Measurements from ENCODE around the gene FAM171A1. TPM values are rescaled to one million over a fixed set of nuclear protein-coding genes. Genes with fewer than 3 reads are reported as not detected.

Gene FAM171A1
- total RNA-seq, 1 donor from 2014 or later = 113 TPM

- Mint-ChIP-seq H3K27me3 (ENCODE audit: unreplicated experiment) (peaks cover 10% of the 10 kb centered on the region), H3K4me1 (ENCODE audit: unreplicated experiment) (peaks cover 31% of the 10 kb centered on the region), H3K36me3 (ENCODE audit: low read depth, unreplicated experiment) (peaks cover 3% of the 10 kb centered on the region), H3K27ac (ENCODE audit: unreplicated experiment) (peak overlapping the region; percentile 78), H3K9me3 (ENCODE audit: unreplicated experiment) (no peaks in the 10 kb centered on the region), H3K4me3 (ENCODE audit: unreplicated experiment) (no peak overlapping the region)
- TF ChIP-seq, protein P1, sequence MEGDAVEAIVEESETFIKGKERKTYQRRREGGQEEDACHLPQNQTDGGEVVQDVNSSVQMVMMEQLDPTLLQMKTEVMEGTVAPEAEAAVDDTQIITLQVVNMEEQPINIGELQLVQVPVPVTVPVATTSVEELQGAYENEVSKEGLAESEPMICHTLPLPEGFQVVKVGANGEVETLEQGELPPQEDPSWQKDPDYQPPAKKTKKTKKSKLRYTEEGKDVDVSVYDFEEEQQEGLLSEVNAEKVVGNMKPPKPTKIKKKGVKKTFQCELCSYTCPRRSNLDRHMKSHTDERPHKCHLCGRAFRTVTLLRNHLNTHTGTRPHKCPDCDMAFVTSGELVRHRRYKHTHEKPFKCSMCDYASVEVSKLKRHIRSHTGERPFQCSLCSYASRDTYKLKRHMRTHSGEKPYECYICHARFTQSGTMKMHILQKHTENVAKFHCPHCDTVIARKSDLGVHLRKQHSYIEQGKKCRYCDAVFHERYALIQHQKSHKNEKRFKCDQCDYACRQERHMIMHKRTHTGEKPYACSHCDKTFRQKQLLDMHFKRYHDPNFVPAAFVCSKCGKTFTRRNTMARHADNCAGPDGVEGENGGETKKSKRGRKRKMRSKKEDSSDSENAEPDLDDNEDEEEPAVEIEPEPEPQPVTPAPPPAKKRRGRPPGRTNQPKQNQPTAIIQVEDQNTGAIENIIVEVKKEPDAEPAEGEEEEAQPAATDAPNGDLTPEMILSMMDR (IDR thresholded peaks at IDR 0.05; ENCODE audit: unreplicated experiment) = no peak
- no peak for DNase-seq (ENCODE audit: low spot score)
Measured at GRCh38 chr10:15374156-15374555, 3.1 kb upstream of the FAM171A1 start.

DNA sequence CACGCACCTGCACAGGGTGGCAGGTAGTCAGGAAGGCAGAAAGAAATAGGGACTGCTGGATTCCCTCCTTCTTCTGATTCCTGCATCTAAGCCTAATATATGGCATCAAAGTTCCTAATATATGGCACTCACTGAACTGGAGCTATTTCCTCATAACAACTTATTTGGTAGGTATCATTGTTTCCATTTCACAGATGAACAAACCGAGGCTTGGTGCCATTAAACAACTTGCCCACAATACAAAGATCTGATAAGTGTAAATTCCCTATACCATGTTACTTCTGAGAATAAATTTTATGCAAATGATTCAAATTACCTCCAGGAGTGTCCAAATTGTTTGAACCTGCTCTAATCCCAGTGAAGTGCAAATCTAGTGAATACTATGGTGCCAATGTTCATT is 2.1 kb upstream of the FAM171A1 start:
- Mint-ChIP-seq H3K4me3 (ENCODE audit: unreplicated experiment) (no peak overlapping the region), H3K36me3 (ENCODE audit: low read depth, unreplicated experiment) (peaks cover 3% of the 10 kb centered on the region)
- TF ChIP-seq, protein P1 (IDR thresholded peaks at IDR 0.05; ENCODE audit: unreplicated experiment) = no peak

DNA sequence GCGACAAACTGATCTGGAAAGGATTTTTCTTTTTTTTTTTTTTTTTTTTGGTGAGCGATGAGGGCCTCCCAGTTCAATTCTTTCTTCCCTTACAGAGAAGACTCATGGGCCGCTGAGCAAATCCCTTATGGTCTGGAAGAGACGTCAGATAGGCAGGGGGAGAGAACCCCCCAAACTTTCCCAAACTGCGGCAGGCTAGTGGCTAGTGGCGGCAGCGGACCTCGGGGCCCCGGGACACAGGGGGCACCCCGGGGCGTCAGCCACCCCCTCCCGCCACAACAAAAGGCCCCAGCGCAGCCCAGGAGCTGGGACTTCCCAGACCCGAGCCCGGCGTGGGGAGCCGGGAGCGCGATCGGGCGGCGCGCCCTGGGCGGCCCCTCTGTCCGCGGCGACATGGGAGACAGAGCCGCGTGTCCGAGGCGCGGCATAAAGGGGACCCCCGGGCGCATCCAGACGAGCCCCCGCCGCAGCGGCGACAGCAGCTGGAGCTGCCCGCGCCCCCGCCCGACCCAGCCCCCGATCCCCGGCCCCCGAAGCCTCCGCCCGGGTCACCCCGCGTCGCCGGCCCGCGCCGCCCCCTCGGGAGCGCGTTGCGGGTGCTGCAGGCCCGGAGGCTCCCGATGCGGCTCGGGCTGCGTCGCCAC is 755 bp downstream of the FAM171A1 start:
- no peak for DNase-seq (ENCODE audit: low spot score)
- H3K9me3 Mint-ChIP-seq (ENCODE audit: unreplicated experiment) = no peaks in the 10 kb centered on the region
- peaks cover 3% of the 10 kb centered on the region for H3K36me3 Mint-ChIP-seq (ENCODE audit: low read depth, unreplicated experiment)
- peak overlapping the region; percentile 96 for H3K4me3 Mint-ChIP-seq (ENCODE audit: unreplicated experiment)
- TF ChIP-seq, protein P1 (IDR thresholded peaks at IDR 0.05; ENCODE audit: unreplicated experiment) = no peak
- H3K27me3 Mint-ChIP-seq (ENCODE audit: unreplicated experiment) = peaks cover 12% of the 10 kb centered on the region
- peaks cover 39% of the 10 kb centered on the region for H3K4me1 Mint-ChIP-seq (ENCODE audit: unreplicated experiment)
- H3K27ac Mint-ChIP-seq (ENCODE audit: unreplicated experiment) = peak overlapping the region; percentile 64

More for the DNA sequence above, 2.1 kb upstream of the FAM171A1 start:
- DNase-seq (ENCODE audit: low spot score) = no peak
- no peaks in the 10 kb centered on the region for H3K9me3 Mint-ChIP-seq (ENCODE audit: unreplicated experiment)
- peaks cover 10% of the 10 kb centered on the region for H3K27me3 Mint-ChIP-seq (ENCODE audit: unreplicated experiment)
- no peak overlapping the region for H3K27ac Mint-ChIP-seq (ENCODE audit: unreplicated experiment)
- H3K4me1 Mint-ChIP-seq (ENCODE audit: unreplicated experiment) = peaks cover 36% of the 10 kb centered on the region

GRCh38 chr10:15369256-15370211 is 1.6 kb downstream of the FAM171A1 start:
- TF ChIP-seq, protein P1 (IDR thresholded peaks at IDR 0.05; ENCODE audit: unreplicated experiment) = no peak
- H3K4me1 Mint-ChIP-seq (ENCODE audit: unreplicated experiment) = peaks cover 33% of the 10 kb centered on the region
- peak overlapping the region; percentile 64 for H3K27ac Mint-ChIP-seq (ENCODE audit: unreplicated experiment)
- H3K4me3 Mint-ChIP-seq (ENCODE audit: unreplicated experiment) = peak overlapping the region; percentile 96
- DNase-seq (ENCODE audit: low spot score) = no peak
- H3K9me3 Mint-ChIP-seq (ENCODE audit: unreplicated experiment) = no peaks in the 10 kb centered on the region
- peaks cover 12% of the 10 kb centered on the region for H3K27me3 Mint-ChIP-seq (ENCODE audit: unreplicated experiment)
- H3K36me3 Mint-ChIP-seq (ENCODE audit: low read depth, unreplicated experiment) = peaks cover 10% of the 10 kb centered on the region

All from endothelial cell (in vitro differentiated cells).